KOPT-K1 (cell line): ENCODE results near the gene DAPK2.
"Not testable (repeated sequence)": the region's sequence is repeated elsewhere in the genome, so short reads cannot be mapped to it uniquely, and the experiment has no call there.

Experiments used
- H3K27ac ChIP-seq: fragments of 200-600 bp; sonication (generic); 2 replicates; pipeline ENCODE4 v1.5.1; 2016; ENCODE audit warnings: antibody characterized with exemption, mild to moderate bottlenecking, low read depth, low read length; ENCODE audit not compliant: poor library complexity, severe bottlenecking
- H3K36me3 ChIP-seq: fragments of 200-600 bp; sonication (generic); 2 replicates; pipeline ENCODE4 v1.5.1; 2017; ENCODE audit warnings: antibody characterized with exemption, mild to moderate bottlenecking, low read length, moderate library complexity; ENCODE audit not compliant: insufficient read depth
- H3K9me3 ChIP-seq: fragments of 200-600 bp; sonication (generic); 2 replicates; pipeline ENCODE4 v1.5.1; 2017; ENCODE audit warnings: antibody characterized with exemption, low read length, mild to moderate bottlenecking; ENCODE audit not compliant: insufficient read depth, poor library complexity, severe bottlenecking

Gene DAPK2

GRCh38 chr15:64068133-64068532 is 21.8 kb upstream of the DAPK2 start:
- Histone ChIP-seq H3K36me3 (peaks cover 20% of the 10 kb centered on the region), H3K9me3 (no peaks in the 10 kb centered on the region), H3K27ac (no peak overlapping the region)

GRCh38 chr15:64067564-64068030 is 21.3 kb upstream of the DAPK2 start:
- Histone ChIP-seq H3K36me3 (peaks cover 15% of the 10 kb centered on the region), H3K9me3 (no peaks in the 10 kb centered on the region), H3K27ac (no peak overlapping the region)

- H3K36me3 ChIP-seq = peaks cover 4% of the 10 kb centered on the region; the same call in 1 of the 2 replicates
- no peaks in the 10 kb centered on the region for H3K9me3 ChIP-seq
- H3K27ac ChIP-seq = no peak overlapping the region
Measured at GRCh38 chr15:64066451-64066850, 20.2 kb upstream of the DAPK2 start.

GRCh38 chr15:64060716-64061115 is 14.4 kb upstream of the DAPK2 start:
- no peaks in the 10 kb centered on the region for H3K36me3 ChIP-seq
- H3K9me3 ChIP-seq = no peaks in the 10 kb centered on the region
- no peak overlapping the region for H3K27ac ChIP-seq

- H3K36me3 ChIP-seq, H3K27ac ChIP-seq, H3K9me3 ChIP-seq: not testable (repeated sequence)
Measured at GRCh38 chr15:64059104-64059503, 12.8 kb upstream of the DAPK2 start.

GRCh38 chr15:64058279-64058678 is 12.0 kb upstream of the DAPK2 start:
- H3K27ac ChIP-seq = no peak overlapping the region
- H3K36me3 ChIP-seq = no peaks in the 10 kb centered on the region
- H3K9me3 ChIP-seq = no peaks in the 10 kb centered on the region

GRCh38 chr15:64053674-64054073 is 7.4 kb upstream of the DAPK2 start:
- H3K9me3 ChIP-seq, H3K27ac ChIP-seq, H3K36me3 ChIP-seq: not testable (repeated sequence)

GRCh38 chr15:64052925-64053491 is 6.7 kb upstream of the DAPK2 start:
- H3K9me3 ChIP-seq = no peaks in the 10 kb centered on the region
- no peak overlapping the region for H3K27ac ChIP-seq
- H3K36me3 ChIP-seq = no peaks in the 10 kb centered on the region

- H3K36me3 ChIP-seq = no peaks in the 10 kb centered on the region
- no peak overlapping the region for H3K27ac ChIP-seq
- H3K9me3 ChIP-seq = no peaks in the 10 kb centered on the region
Measured at GRCh38 chr15:64051407-64052259, 5.3 kb upstream of the DAPK2 start.

- H3K36me3 ChIP-seq = no peaks in the 10 kb centered on the region
- H3K9me3 ChIP-seq = no peaks in the 10 kb centered on the region
- H3K27ac ChIP-seq = no peak overlapping the region
Measured at GRCh38 chr15:64051093-64051402, 4.8 kb upstream of the DAPK2 start.

- Histone ChIP-seq H3K27ac (no peak overlapping the region), H3K36me3 (no peaks in the 10 kb centered on the region), H3K9me3 (no peaks in the 10 kb centered on the region)
Measured at GRCh38 chr15:64050281-64051092, 4.2 kb upstream of the DAPK2 start.

GRCh38 chr15:64048781-64049460 is 2.6 kb upstream of the DAPK2 start:
- H3K9me3 ChIP-seq = no peaks in the 10 kb centered on the region
- H3K36me3 ChIP-seq = no peaks in the 10 kb centered on the region
- no peak overlapping the region for H3K27ac ChIP-seq

GRCh38 chr15:64045774-64046420 is 388 bp downstream of the DAPK2 start:
- Histone ChIP-seq H3K9me3 (no peaks in the 10 kb centered on the region), H3K36me3 (no peaks in the 10 kb centered on the region), H3K27ac (no peak overlapping the region)

- H3K9me3 ChIP-seq = no peaks in the 10 kb centered on the region
- H3K27ac ChIP-seq = no peak overlapping the region
- H3K36me3 ChIP-seq = no peaks in the 10 kb centered on the region
Measured at GRCh38 chr15:64045101-64045435, 1.2 kb downstream of the DAPK2 start.
